ENCODE measurements around the gene KSR2.

The KSR2 gene

DNA sequence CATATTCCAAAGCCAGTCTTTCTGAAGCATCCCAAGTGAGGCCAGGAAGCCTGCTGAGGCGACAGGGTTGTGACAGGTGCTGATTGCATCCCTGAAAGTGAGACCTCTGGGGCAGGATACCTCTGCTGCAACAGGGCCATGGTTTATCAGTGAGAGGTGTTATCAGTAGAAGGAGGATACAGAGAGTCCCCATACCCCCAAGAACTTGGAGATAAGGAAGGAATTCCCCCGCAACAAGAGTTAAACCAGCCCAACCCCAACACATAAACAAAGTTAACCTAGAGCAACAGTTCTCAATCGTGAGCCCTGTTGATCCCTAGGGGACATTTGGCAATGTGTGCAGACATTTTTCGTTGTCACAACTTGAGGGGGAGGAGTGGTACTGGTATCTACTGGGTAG, 374.3 kb downstream of the KSR2 start:
- TF ChIP-seq, protein P1, sequence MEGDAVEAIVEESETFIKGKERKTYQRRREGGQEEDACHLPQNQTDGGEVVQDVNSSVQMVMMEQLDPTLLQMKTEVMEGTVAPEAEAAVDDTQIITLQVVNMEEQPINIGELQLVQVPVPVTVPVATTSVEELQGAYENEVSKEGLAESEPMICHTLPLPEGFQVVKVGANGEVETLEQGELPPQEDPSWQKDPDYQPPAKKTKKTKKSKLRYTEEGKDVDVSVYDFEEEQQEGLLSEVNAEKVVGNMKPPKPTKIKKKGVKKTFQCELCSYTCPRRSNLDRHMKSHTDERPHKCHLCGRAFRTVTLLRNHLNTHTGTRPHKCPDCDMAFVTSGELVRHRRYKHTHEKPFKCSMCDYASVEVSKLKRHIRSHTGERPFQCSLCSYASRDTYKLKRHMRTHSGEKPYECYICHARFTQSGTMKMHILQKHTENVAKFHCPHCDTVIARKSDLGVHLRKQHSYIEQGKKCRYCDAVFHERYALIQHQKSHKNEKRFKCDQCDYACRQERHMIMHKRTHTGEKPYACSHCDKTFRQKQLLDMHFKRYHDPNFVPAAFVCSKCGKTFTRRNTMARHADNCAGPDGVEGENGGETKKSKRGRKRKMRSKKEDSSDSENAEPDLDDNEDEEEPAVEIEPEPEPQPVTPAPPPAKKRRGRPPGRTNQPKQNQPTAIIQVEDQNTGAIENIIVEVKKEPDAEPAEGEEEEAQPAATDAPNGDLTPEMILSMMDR (IDR thresholded peaks at IDR 0.05; ENCODE audit: insufficient read depth, missing control alignments), result no peak
- DNase-seq (ENCODE audit: insufficient read length, low spot score), result no peak
- no peak for FAIRE-seq

DNA sequence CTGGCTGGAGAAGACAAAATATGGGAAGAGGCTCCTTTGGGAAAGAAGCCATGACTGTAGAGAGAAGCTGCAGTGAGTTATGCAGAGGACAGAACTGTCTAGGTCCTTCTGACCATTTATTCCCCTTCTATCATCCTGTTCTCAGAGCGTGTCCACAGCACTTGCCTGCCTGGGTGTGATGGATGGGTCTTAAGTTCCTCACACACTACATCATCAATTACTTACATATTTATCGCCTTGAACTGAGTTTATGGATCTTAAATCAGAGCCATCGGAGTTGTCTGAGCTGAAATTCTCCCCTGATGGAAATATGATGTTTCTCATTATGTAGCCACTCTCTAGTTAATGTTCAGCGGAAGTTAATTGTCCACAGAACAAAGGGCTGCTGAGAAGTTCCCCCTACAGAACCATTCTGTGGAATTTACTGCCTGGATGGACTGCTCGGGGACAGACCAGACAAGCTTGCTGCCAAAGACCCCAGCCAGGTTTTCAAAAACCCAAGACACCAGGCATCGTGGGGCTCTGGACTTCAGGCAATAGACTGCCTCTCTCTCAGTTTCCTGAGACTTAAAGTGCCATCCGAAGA, 374.9 kb downstream of the KSR2 start:
- FAIRE-seq (no peak), DNase-seq (ENCODE audit: insufficient read length, low spot score) (no peak)
- TF ChIP-seq, protein P1 (IDR thresholded peaks at IDR 0.05; ENCODE audit: insufficient read depth, missing control alignments), result no peak

DNA sequence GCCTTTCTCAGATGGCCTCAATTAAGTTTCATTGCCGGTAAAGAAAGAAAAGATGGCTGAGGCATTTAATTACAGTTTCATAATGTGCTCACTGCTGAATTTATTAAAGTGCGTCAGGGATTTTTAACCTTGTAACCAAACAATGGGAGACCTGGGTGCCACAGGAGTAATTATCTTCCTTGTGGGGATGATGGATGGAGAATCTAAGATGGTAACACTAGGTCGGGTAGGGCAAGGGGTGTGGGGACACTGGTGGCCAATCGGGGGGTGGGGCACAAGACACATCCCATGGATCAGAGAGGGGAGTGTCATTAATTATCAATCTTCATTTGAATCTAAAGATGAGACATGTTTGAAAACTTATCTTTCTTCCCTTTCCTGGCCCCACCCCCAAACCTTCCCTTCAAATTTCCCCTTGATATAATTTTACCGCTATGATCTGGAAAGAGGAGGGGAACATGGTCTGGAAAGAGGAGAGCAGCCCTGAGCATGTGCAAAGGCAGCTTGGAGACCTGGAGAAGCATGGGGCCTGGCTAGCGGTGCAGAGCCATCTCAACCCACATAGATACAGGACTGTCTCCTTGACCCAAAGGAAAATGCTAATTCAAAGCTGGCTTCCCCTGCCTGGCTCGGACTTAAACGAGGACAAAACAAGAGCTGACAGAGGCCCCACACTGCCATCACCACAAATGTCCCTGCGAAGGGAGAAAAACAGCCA, 376.0 kb downstream of the KSR2 start:
- FAIRE-seq, result no peak
- no peak for DNase-seq (ENCODE audit: insufficient read length, low spot score)
- TF ChIP-seq, protein P1 (IDR thresholded peaks at IDR 0.05; ENCODE audit: insufficient read depth, missing control alignments), result no peak

DNA sequence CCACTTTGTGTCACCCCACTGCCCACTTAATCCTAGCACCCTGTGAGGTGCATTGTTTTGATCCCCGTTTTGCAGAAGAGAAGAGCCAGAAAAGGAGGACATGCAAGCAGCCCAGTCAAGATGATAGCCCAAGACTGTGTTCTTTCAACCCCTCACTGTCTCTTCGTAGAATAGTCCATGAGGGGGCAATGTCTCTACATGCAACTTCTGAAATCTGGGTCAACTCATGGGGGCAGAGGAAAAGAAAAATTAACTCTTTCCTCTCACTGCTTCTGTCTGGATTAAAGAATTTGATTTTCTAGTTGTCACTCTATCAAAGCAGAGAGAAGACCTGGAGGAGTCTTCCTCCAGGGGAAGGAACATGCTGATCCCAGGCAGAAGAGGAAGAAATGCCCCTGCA, 377.8 kb downstream of the KSR2 start:
- FAIRE-seq, result no peak
- TF ChIP-seq, protein P1 (IDR thresholded peaks at IDR 0.05; ENCODE audit: insufficient read depth, missing control alignments), result no peak

DNA sequence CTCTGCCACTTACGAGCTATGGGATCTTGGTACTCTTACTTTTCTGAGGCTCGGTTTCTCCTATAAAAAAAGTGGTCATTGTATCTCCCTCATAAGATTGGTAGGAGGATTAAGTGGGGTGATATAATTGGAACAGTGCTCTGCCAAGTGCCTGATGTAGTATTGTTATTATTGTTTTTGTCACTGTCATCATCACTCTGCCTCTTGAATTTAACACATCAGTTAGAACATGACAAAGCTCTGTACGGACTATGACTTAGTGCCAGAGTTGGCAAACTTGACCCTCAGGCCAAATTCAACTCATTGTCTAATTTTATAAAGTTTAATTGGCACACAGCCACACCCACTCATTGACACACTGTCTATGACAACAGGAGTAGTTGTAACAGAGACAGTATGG, 378.4 kb downstream of the KSR2 start:
- DNase-seq (ENCODE audit: insufficient read length, low spot score) (no peak), FAIRE-seq (no peak)
- TF ChIP-seq, protein P1 (IDR thresholded peaks at IDR 0.05; ENCODE audit: insufficient read depth, missing control alignments), result no peak

More for the DNA sequence above, 377.8 kb downstream of the KSR2 start:
- no peak for DNase-seq (ENCODE audit: insufficient read length, low spot score)

DNA sequence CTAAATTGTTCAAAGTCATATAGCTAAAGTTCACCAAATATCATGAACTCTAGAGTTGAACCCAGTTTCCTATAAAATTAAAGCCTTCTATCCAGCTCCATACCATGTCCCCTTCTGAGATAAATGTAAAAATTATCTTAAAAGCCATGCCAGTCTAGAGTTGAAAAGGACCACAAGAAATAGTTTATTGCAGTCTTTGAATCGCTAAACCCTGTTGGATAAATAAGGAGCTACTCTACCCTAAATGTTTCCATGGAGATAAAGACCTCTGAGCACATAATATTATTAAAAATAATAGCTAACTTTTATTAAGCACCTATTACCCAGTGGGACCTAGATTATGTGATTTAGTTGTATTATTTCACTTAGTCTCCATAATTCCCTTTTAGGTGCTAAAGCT, 379.8 kb downstream of the KSR2 start:
- FAIRE-seq, result no peak
- no peak for DNase-seq (ENCODE audit: insufficient read length, low spot score)
- TF ChIP-seq, protein P1 (IDR thresholded peaks at IDR 0.05; ENCODE audit: insufficient read depth, missing control alignments), result no peak

DNA sequence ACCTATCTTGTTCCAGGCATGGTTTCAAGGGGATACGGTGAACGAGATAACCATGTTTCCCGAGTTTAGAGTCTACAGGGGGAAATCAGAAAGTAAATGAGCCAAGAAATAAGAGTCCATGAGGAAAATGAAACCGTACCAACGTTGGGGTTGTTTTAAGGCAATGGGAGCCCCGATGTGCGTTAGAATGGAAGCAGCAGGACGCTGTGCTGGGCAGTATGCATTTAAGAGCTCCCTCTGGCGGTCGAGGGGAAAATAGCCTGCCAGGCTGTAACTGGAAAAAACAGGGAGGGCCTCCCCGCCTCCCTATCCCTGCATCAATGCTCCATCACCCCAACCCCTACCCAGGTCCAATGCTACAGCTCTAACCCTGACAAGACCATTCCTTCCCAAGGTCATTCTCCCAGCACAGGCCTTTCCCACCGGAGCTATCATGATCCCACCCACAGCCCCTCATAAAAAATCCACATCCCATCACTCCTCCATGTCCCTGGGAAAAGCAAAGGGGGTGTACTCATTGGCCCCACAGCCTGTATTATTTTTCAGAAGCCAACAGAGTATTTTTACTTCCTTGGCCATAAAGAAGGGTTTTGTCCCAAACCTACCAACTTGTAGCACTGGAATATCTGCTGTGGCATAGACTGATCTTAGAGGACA, 381.0 kb downstream of the KSR2 start:
- TF ChIP-seq, protein P1 (IDR thresholded peaks at IDR 0.05; ENCODE audit: insufficient read depth, missing control alignments), result peak; percentile 79
- FAIRE-seq (peak; percentile 29), DNase-seq (ENCODE audit: insufficient read length, low spot score) (no peak)

All from D721Med (cell line).